WI38 (cell line): Measurements from ENCODE around the gene HPD.

Source experiments
- H3K4me3 ChIP-seq: 2 replicates; pipeline ENCODE4 v1.5.1; 2011; ENCODE audit warnings: low read depth, mild to moderate bottlenecking, control low read depth, low read length
- CTCF ChIP-seq: IDR thresholded peaks from 2 replicates; pipeline ENCODE4 v1.5.1; 2012; ENCODE audit warnings: low read depth, mild to moderate bottlenecking, control low read depth, low read length

HPD gene

DNA sequence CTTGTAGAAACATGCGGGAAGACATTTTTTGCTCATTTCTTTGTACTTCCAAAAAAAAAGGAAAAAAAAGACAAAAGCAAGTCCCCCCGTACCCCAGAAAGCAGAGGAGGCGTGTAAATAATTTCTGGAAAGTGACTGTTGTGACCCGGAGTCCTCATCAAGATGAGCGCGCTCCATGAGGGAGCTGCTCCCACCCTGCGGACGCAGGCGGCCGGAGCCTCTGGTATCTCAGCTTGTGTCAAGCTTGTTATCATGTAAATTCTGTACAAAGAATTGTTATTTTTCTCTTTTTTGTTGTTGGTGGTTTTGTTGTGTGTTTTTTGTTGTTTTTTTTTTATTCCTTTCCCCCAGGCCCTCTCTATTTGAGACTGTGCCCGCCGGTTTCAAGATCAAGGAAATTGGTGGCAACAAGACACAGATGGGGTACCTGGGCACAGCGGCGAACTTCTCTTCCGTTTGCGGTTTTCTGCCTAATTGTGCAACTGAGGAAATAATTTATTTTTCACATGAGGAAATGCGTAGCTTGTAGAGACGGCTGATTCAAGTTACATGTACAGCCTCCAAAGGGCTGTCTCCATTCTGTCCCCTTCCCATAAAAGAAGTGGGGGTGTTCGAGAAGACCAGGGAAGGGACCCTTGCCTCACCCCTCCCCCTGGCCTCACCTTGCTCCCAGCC, 27.0 kb downstream of the HPD start:
- no peak for TF ChIP-seq CTCF
- no peak overlapping the region for H3K4me3 ChIP-seq

- no peak for TF ChIP-seq CTCF
- H3K4me3 ChIP-seq: no peak overlapping the region
Observed at GRCh38 chr12:121830588-121831265, 27.9 kb downstream of the HPD start.

DNA sequence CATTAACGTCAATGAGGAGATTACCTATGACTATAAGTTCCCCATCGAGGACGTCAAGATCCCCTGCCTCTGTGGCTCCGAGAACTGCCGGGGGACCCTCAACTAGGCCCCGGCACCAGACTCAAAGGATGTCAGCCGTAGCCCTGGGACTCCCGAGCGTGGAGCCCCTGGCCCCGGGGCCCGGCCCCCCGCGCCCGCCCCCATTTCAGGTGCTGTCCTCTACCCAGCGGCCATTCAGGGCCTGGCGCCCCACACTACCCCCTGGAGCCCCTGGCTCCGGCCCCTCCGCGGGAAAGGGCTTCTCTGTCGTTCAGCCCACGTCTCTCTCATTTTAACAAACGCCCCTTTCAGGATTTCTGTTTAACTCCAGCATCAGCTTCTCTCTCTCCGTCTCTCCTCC, 28.5 kb downstream of the HPD start:
- no peak for TF ChIP-seq CTCF

GRCh38 chr12:121829250-121829918, 29.3 kb downstream of the HPD start:
- TF ChIP-seq CTCF: no peak
- no peak overlapping the region for H3K4me3 ChIP-seq

More for the DNA sequence above, 28.5 kb downstream of the HPD start:
- H3K4me3 ChIP-seq: no peak overlapping the region

DNA sequence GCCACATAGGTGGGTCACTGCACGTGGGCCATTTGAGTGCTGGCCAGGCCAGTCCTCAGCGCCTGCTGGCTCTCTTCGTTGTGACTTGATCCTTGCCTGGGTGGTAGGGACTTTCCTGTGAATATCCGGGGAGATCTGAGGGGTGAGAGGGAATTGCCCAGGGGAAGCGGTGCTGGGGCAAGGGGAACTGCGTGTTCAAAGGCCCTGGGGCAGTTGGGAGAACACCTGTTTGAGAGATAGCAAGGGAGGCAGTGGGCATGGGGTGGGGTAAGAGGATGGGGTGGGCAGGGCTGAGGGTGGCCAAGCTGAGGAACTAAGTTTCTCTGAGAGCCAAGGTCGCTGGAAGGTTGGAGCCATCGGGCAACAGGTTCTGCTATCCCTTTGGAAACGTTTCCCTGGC, 29.8 kb downstream of the HPD start:
- no peak overlapping the region for H3K4me3 ChIP-seq

DNA sequence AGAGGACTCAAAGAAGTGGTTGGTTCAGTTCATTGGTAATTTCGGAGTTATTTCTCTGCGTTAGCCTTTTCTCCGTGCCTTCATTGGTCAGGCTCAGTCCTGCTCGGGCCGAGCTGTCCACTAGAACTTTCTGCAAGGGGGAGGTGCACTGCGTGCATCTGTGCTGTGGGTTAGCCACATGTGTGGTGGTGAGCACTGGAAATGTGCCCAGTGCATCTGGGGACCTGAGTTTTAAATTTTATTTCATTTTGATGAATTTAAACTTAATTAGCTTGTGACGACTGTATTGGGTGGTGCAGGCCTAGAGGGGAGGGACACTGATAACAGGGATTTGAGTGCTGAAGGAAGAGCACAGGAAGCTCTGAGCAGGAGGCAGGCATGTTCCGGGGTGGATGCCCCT, 30.4 kb downstream of the HPD start:
- no peak for TF ChIP-seq CTCF
- H3K4me3 ChIP-seq: no peak overlapping the region

More for the DNA sequence above, 29.8 kb downstream of the HPD start:
- TF ChIP-seq CTCF: no peak

GRCh38 chr12:121827351-121828099, 31.1 kb downstream of the HPD start:
- no peak overlapping the region for H3K4me3 ChIP-seq
- TF ChIP-seq CTCF: no peak
